ENCODE measurements around the gene IHH. TPM values are rescaled to one million over a fixed set of nuclear protein-coding genes. Genes with fewer than 3 reads are reported as not detected.

Gene IHH
- total and polyA plus RNA-seq, 2 of the 8 experiments (the other 6 are each of a cell fraction or from before 2014, with no cell fraction given), result 0.03 TPM; not detected in 1

GRCh38 chr2:219076253-219076652, 15.5 kb upstream of the IHH start:
- Histone ChIP-seq H3K27me3 (replicated peaks in 1 of 4; ENCODE audit: control insufficient read depth in 3 of 4, extremely low read depth in 1 of 4, insufficient read depth in 3 of 4, low read length in 3 of 4) (no peaks in the 10 kb centered on the region), H2BK12ac (ENCODE audit: low read depth, low read length) (no peak overlapping the region), H3K4ac (replicated peaks; ENCODE audit: insufficient read length, low read depth, low read length) (no peak overlapping the region), H4K5ac (ENCODE audit: insufficient read length, low read depth, low read length) (no peak overlapping the region), H2BK20ac (ENCODE audit: low read length) (no peak overlapping the region), H3K9ac (replicated peaks in 1 of 4; ENCODE audit: extremely low read depth in 1 of 4, low read depth in 3 of 4, low read length in 3 of 4) (no peak overlapping the region), H3K18ac (ENCODE audit: extremely low read depth, low read length) (no peak overlapping the region), H4K91ac (replicated peaks; ENCODE audit: insufficient read length, low read length) (no peak overlapping the region), H3K4me3 (ENCODE audit: extremely low read depth in 1 of 4, insufficient read depth in 2 of 4, low read depth in 3 of 4, low read length in 4 of 4) (no peak overlapping the region), H3K9me3 (ENCODE audit: insufficient read depth in 2 of 2, low read depth in 1 of 2, low read length in 1 of 2) (no peaks in the 10 kb centered on the region), H2AFZ (ENCODE audit: low read length) (no peak overlapping the region), H3K36me3 (ENCODE audit: control insufficient read depth in 2 of 4, insufficient read depth in 4 of 4, low read length in 3 of 4) (peaks cover 0 to 5% (median under 1%) of the 10 kb centered on the region in 4 experiments; a peak in 3 of 8 replicates), H2BK5ac (ENCODE audit: low read depth, low read length) (no peak overlapping the region), H3K56ac (replicated peaks; ENCODE audit: insufficient read length, low read depth, low read length) (no peak overlapping the region), H3K14ac (ENCODE audit: insufficient read length) (no peak overlapping the region), H2BK120ac (replicated peaks; ENCODE audit: low read depth, low read length) (no peak overlapping the region), H3K27ac (ENCODE audit: low read depth, low read length) (no peak overlapping the region), H3K79me1 (ENCODE audit: low read depth, low read length) (no peaks in the 10 kb centered on the region), H4K8ac (ENCODE audit: extremely low read depth, insufficient read depth, low read length) (no peak overlapping the region), H3K79me2 (ENCODE audit: control insufficient read depth in 1 of 2, insufficient read depth in 2 of 2, low read length in 2 of 2) (no peaks in the 10 kb centered on the region), H3K4me1 (replicated peaks in 1 of 4; ENCODE audit: control insufficient read depth in 3 of 4, insufficient read depth in 4 of 4, low read length in 3 of 4) (0 out of 7 replicates have a peak, but pooled peaks cover 0 to 3% (median under 1%) of the 10 kb centered on the region in 4 experiments), H3K23ac (ENCODE audit: insufficient read length) (no peak overlapping the region), H2BK15ac (ENCODE audit: low read length) (no peak overlapping the region), H2AK5ac (ENCODE audit: low read depth, low read length) (no peak overlapping the region), H3K23me2 (ENCODE audit: low read depth, low read length) (no peaks in the 10 kb centered on the region), H3K4me2 (ENCODE audit: insufficient read depth in 1 of 2, low read depth in 2 of 2, low read length in 2 of 2) (no peak overlapping the region), H4K20me1 (replicated peaks in 1 of 2; ENCODE audit: control insufficient read depth in 1 of 2, insufficient read depth in 2 of 2, low read length in 2 of 2) (peaks cover 0 to 3% of the 10 kb centered on the region in 2 experiments)
- no peak for DNase-seq (ENCODE audit: low read depth in 1 of 2, low spot score in 2 of 2)
- POLR2A ChIA-PET (ENCODE audit: partially characterized antibody), result no interaction called here
- 88% methylated on average over 3 of the region's 3 CpGs; no CpG with 5 or more reads in 1 of the 2 experiments for WGBS, 2 experiments (ENCODE audit: extremely low coverage in 1 of 2, insufficient coverage in 1 of 2, insufficient read length in 1 of 2, insufficient replicate concordance in 2 of 2, low coverage in 1 of 2, low lambda C conversion rate in 2 of 2, missing lambda C conversion rate in 1 of 2)
- CTCF ChIA-PET (ENCODE audit: partially characterized antibody), result interaction anchor here (1.0 to 62.8 kb wide), 9 partner anchors 8 to 78 kb away, joined by 3 to 1777 read pairs (median 6); partner anchors contain the start of genes CFAP65 and IHH
- FAIRE-seq, result no peak
- TF ChIP-seq RFX5 (IDR thresholded peaks at IDR 0.05; ENCODE audit: borderline replicate concordance, low read depth, low read length), result no peak
- no peak for TF ChIP-seq ASH2L (IDR thresholded peaks at IDR 0.05; ENCODE audit: low read length)

Data from H1 (cell line).